ENCODE results near the gene SMURF1.

Gene SMURF1

GRCh38 chr7:99008181-99008631 is 135.7 kb downstream of the SMURF1 start:
- DNase-seq (ENCODE audit: low read depth): no peak
- no peak overlapping the region for H3K4me3 ChIP-seq (ENCODE audit: low read depth, low read length)
- TF ChIP-seq, protein P1, sequence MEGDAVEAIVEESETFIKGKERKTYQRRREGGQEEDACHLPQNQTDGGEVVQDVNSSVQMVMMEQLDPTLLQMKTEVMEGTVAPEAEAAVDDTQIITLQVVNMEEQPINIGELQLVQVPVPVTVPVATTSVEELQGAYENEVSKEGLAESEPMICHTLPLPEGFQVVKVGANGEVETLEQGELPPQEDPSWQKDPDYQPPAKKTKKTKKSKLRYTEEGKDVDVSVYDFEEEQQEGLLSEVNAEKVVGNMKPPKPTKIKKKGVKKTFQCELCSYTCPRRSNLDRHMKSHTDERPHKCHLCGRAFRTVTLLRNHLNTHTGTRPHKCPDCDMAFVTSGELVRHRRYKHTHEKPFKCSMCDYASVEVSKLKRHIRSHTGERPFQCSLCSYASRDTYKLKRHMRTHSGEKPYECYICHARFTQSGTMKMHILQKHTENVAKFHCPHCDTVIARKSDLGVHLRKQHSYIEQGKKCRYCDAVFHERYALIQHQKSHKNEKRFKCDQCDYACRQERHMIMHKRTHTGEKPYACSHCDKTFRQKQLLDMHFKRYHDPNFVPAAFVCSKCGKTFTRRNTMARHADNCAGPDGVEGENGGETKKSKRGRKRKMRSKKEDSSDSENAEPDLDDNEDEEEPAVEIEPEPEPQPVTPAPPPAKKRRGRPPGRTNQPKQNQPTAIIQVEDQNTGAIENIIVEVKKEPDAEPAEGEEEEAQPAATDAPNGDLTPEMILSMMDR (IDR thresholded peaks at IDR 0.05; ENCODE audit: insufficient read depth, low read depth, low read length, missing control alignments): no peak

DNA sequence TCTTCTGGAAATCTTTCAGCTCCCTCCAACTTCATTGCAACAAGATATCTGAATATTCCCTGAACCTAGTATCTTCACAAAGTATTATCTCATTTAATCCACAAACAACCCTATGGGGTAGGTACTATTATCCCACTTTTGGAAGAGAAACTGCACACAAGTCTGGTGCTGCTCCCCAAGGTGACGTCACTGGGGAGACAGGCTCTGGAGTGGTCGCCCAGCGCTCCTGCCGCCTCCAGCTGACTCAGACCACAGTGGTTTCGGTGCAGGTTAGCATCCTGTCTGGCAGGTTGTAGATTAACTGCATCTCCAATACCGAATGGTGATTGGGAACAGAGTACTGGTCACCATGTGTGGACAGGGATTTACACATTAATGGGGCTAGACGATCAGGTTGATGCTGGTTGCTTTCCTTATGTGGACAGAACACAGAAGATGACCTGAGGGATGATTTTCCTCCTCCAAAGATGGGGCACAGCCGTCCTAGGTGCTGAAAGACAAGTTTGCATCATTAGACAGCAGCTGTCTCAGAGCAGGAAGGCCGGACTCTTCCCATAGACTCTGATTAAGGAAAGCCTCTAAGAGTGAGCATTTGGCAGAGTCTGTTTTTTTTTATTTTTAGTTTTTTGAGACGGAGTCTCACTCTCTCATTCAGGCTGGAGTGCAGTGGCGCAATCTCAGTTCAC is 137.0 kb downstream of the SMURF1 start:
- DNase-seq (ENCODE audit: low read depth): no peak
- TF ChIP-seq, protein P1 (IDR thresholded peaks at IDR 0.05; ENCODE audit: insufficient read depth, low read depth, low read length, missing control alignments): no peak
- H3K4me3 ChIP-seq (ENCODE audit: low read depth, low read length): no peak overlapping the region

GRCh38 chr7:99005776-99006175 is 138.1 kb downstream of the SMURF1 start:
- no peak overlapping the region for H3K4me3 ChIP-seq (ENCODE audit: low read depth, low read length)
- TF ChIP-seq, protein P1 (IDR thresholded peaks at IDR 0.05; ENCODE audit: insufficient read depth, low read depth, low read length, missing control alignments): no peak
- DNase-seq (ENCODE audit: low read depth): peak; percentile 35

GRCh38 chr7:99004781-99005500 is 139.0 kb downstream of the SMURF1 start:
- no peak for DNase-seq (ENCODE audit: low read depth)
- no peak overlapping the region for H3K4me3 ChIP-seq (ENCODE audit: low read depth, low read length)
- TF ChIP-seq, protein P1 (IDR thresholded peaks at IDR 0.05; ENCODE audit: insufficient read depth, low read depth, low read length, missing control alignments): no peak

DNA sequence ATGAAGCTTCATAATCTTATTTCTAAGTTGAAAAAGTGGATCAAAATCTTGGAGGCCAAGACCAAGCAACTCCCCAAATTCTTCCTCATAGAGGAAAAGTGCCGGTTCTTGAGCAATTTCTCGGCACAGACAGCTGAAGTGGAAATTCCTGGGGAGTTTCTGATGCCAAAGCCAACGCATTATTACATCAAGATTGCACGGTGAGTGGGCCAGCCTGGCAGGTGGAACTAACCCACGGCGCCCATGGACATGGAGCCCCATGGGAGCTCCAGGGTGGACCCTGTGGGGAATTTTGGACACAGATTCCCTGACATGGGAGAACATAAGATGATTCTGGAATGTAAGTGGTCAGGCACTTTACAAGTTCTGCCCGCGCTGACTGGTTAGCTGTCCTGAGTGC is 139.7 kb downstream of the SMURF1 start:
- TF ChIP-seq, protein P1 (IDR thresholded peaks at IDR 0.05; ENCODE audit: insufficient read depth, low read depth, low read length, missing control alignments): no peak
- DNase-seq (ENCODE audit: low read depth): no peak
- no peak overlapping the region for H3K4me3 ChIP-seq (ENCODE audit: low read depth, low read length)

- TF ChIP-seq, protein P1 (IDR thresholded peaks at IDR 0.05; ENCODE audit: insufficient read depth, low read depth, low read length, missing control alignments): no peak
- H3K4me3 ChIP-seq (ENCODE audit: low read depth, low read length): no peak overlapping the region
- DNase-seq (ENCODE audit: low read depth): no peak
Observed at GRCh38 chr7:99003419-99003818, 140.5 kb downstream of the SMURF1 start.

Measured in GM12865 (cell line).